ENCODE results near the gene UBE3B.

The UBE3B gene

GRCh38 chr12:109461049-109461845, 16.2 kb upstream of the UBE3B start:
- Histone ChIP-seq H3K27ac (ENCODE audit: low read depth, low read length) (no peak overlapping the region), H3K4me3 (ENCODE audit: low read length) (no peak overlapping the region), H3K9me3 (ENCODE audit: control insufficient read depth, insufficient read depth, low read length) (no peaks in the 10 kb centered on the region), H3F3A (ENCODE audit: control insufficient read depth, insufficient read depth) (no peaks in the 10 kb centered on the region), H3K79me2 (ENCODE audit: control insufficient read depth, low read length) (peaks cover 46% of the 10 kb centered on the region), H3K4me1 (ENCODE audit: control insufficient read depth, low read length) (peaks cover 15% of the 10 kb centered on the region), H3K9me2 (replicated peaks; ENCODE audit: control insufficient read depth, low read length) (no peaks in the 10 kb centered on the region), H3K36me3 (ENCODE audit: control insufficient read depth, low read length) (peaks cover 24% of the 10 kb centered on the region), H4K20me1 (ENCODE audit: control insufficient read depth, insufficient read depth, low read depth, low read length) (0 out of 2 replicates have a peak, but pooled peaks cover 11% of the 10 kb centered on the region), H3K4me2 (ENCODE audit: low read length) (no peak overlapping the region), H3K27me3 (ENCODE audit: control insufficient read depth, low read length) (no peaks in the 10 kb centered on the region)
- TF ChIP-seq CTCF (IDR thresholded peaks at IDR 0.05; ENCODE audit: low read depth, low read length, poor library complexity, severe bottlenecking) (no peak), EZH2phosphoT487 (IDR thresholded peaks at IDR 0.05; ENCODE audit: borderline replicate concordance, low read length) (no peak)

- TF ChIP-seq CTCF (IDR thresholded peaks at IDR 0.05; ENCODE audit: low read depth, low read length, poor library complexity, severe bottlenecking) (no peak), EZH2phosphoT487 (IDR thresholded peaks at IDR 0.05; ENCODE audit: borderline replicate concordance, low read length) (no peak)
- H3K4me2 ChIP-seq (ENCODE audit: low read length), result no peak overlapping the region
- H3K79me2 ChIP-seq (ENCODE audit: control insufficient read depth, low read length), result peaks cover 55% of the 10 kb centered on the region
- H3K36me3 ChIP-seq (ENCODE audit: control insufficient read depth, low read length), result peaks cover 24% of the 10 kb centered on the region
- no peak overlapping the region for H3K27ac ChIP-seq (ENCODE audit: low read depth, low read length)
- no peak overlapping the region for H3K4me3 ChIP-seq (ENCODE audit: low read length)
- H3F3A ChIP-seq (ENCODE audit: control insufficient read depth, insufficient read depth), result no peaks in the 10 kb centered on the region
- H3K27me3 ChIP-seq (ENCODE audit: control insufficient read depth, low read length), result no peaks in the 10 kb centered on the region
- no peaks in the 10 kb centered on the region for H3K9me2 ChIP-seq (replicated peaks; ENCODE audit: control insufficient read depth, low read length)
- no peaks in the 10 kb centered on the region for H3K9me3 ChIP-seq (ENCODE audit: control insufficient read depth, insufficient read depth, low read length)
- 0 out of 2 replicates have a peak, but pooled peaks cover 11% of the 10 kb centered on the region for H4K20me1 ChIP-seq (ENCODE audit: control insufficient read depth, insufficient read depth, low read depth, low read length)
- H3K4me1 ChIP-seq (ENCODE audit: control insufficient read depth, low read length), result peaks cover 15% of the 10 kb centered on the region
Observed at GRCh38 chr12:109461846-109462756, 15.3 kb upstream of the UBE3B start.

- H3K9me3 ChIP-seq (ENCODE audit: control insufficient read depth, insufficient read depth, low read length), result no peaks in the 10 kb centered on the region
- H3F3A ChIP-seq (ENCODE audit: control insufficient read depth, insufficient read depth), result no peaks in the 10 kb centered on the region
- 0 out of 2 replicates have a peak, but pooled peaks cover 11% of the 10 kb centered on the region for H4K20me1 ChIP-seq (ENCODE audit: control insufficient read depth, insufficient read depth, low read depth, low read length)
- peaks cover 15% of the 10 kb centered on the region for H3K4me1 ChIP-seq (ENCODE audit: control insufficient read depth, low read length)
- no peaks in the 10 kb centered on the region for H3K27me3 ChIP-seq (ENCODE audit: control insufficient read depth, low read length)
- no peak overlapping the region for H3K27ac ChIP-seq (ENCODE audit: low read depth, low read length)
- H3K9me2 ChIP-seq (replicated peaks; ENCODE audit: control insufficient read depth, low read length), result no peaks in the 10 kb centered on the region
- TF ChIP-seq CTCF (IDR thresholded peaks at IDR 0.05; ENCODE audit: low read depth, low read length, poor library complexity, severe bottlenecking) (no peak), EZH2phosphoT487 (IDR thresholded peaks at IDR 0.05; ENCODE audit: borderline replicate concordance, low read length) (no peak)
- no peak overlapping the region for H3K4me3 ChIP-seq (ENCODE audit: low read length)
- peaks cover 56% of the 10 kb centered on the region for H3K79me2 ChIP-seq (ENCODE audit: control insufficient read depth, low read length)
- no peak overlapping the region for H3K4me2 ChIP-seq (ENCODE audit: low read length)
- peaks cover 16% of the 10 kb centered on the region for H3K36me3 ChIP-seq (ENCODE audit: control insufficient read depth, low read length)
Observed at GRCh38 chr12:109462868-109463692, 14.4 kb upstream of the UBE3B start.

Data from DOHH2 (cell line).